Stimulated activated CD4-positive, alpha-beta T cell treated with anti-CD3 and anti-CD28 coated beads, Interleukin-4, amount 100 ng/mL, for 48 hours (primary cell): ENCODE measurements around the gene LNPEP.

Source experiments
- DNase-seq, 2 donors: peaks; one replicate each; pipeline ENCODE4 v3.0.0-alpha.2; 2020; ENCODE audit warnings: low read depth in 2 of 2

Gene LNPEP

GRCh38 chr5:96961053-96961452, 25.2 kb downstream of the LNPEP start:
- no peak for DNase-seq

GRCh38 chr5:96962540-96962991, 26.7 kb downstream of the LNPEP start:
- DNase-seq, result no peak

- DNase-seq, result no peak
Measured at GRCh38 chr5:96963267-96963666, 27.4 kb downstream of the LNPEP start.

- DNase-seq, result no peak
Measured at GRCh38 chr5:96966801-96967200, 30.9 kb downstream of the LNPEP start.

- no peak for DNase-seq
Measured at GRCh38 chr5:96967400-96967799, 31.5 kb downstream of the LNPEP start.

GRCh38 chr5:96968074-96968473, 32.2 kb downstream of the LNPEP start:
- no peak for DNase-seq

- no peak for DNase-seq
Measured at GRCh38 chr5:96968614-96969013, 32.7 kb downstream of the LNPEP start.

GRCh38 chr5:96969366-96969765, 33.5 kb downstream of the LNPEP start:
- DNase-seq, result no peak

GRCh38 chr5:96972599-96973334, 36.9 kb downstream of the LNPEP start:
- no peak for DNase-seq

GRCh38 chr5:96973532-96974401, 37.9 kb downstream of the LNPEP start:
- DNase-seq, result no peak

GRCh38 chr5:96975656-96976055, 39.8 kb downstream of the LNPEP start:
- no peak for DNase-seq

GRCh38 chr5:96977228-96977627, 41.3 kb downstream of the LNPEP start:
- no peak for DNase-seq

GRCh38 chr5:96978812-96979449, 43.1 kb downstream of the LNPEP start:
- no peak for DNase-seq

- DNase-seq, result no peak
Measured at GRCh38 chr5:96984506-96985192, 48.8 kb downstream of the LNPEP start.

GRCh38 chr5:96986450-96986849, 50.6 kb downstream of the LNPEP start:
- no peak for DNase-seq

- no peak for DNase-seq
Measured at GRCh38 chr5:96990102-96990501, 54.2 kb downstream of the LNPEP start.

GRCh38 chr5:96991708-96992107, 55.8 kb downstream of the LNPEP start:
- DNase-seq, result no peak

- no peak for DNase-seq
Measured at GRCh38 chr5:96993760-96994159, 57.9 kb downstream of the LNPEP start.

- no peak for DNase-seq
Measured at GRCh38 chr5:96994493-96994892, 58.6 kb downstream of the LNPEP start.

- DNase-seq, result no peak
Measured at GRCh38 chr5:96995419-96995818, 59.5 kb downstream of the LNPEP start.

GRCh38 chr5:96997265-96997859, 61.5 kb downstream of the LNPEP start:
- no peak for DNase-seq
